Measurements from ENCODE around the gene RAB1A. TPM values are rescaled to one million over a fixed set of nuclear protein-coding genes. Genes with fewer than 3 reads are reported as not detected.
A peak's percentile ranks its signal among the peaks of the same experiment; 100 is the strongest.

RAB1A gene
- total and polyA plus RNA-seq, 9 of the 15 experiments (the other 6 are each of a cell fraction or from before 2014, with no cell fraction given): 43.8 to 163 (median 67.7) TPM

GRCh38 chr2:65129826-65130663 is at the start of gene RAB1A (continued):
- TF ChIP-seq DACH1 (IDR thresholded peaks at IDR 0.05; ENCODE audit: partially characterized antibody) (no peak), USF1 (CRISPR knock-in tag; IDR thresholded peaks at IDR 0.05) (peak; percentile 25; the same call in 1 of the 2 replicates), ZNF124 (CRISPR knock-in tag; IDR thresholded peaks at IDR 0.05) (no peak), FOXP1 (CRISPR knock-in tag; IDR thresholded peaks at IDR 0.05) (peak; percentile 90), NR0B1 (IDR thresholded peaks at IDR 0.05; ENCODE audit: partially characterized antibody) (no peak), HOXB6 (CRISPR knock-in tag; IDR thresholded peaks at IDR 0.05; ENCODE audit: borderline replicate concordance) (no peak), U2AF1 (optimal IDR thresholded peaks at IDR 0.05; ENCODE audit: low read depth, low read length) (no peak), ZBTB8A (IDR thresholded peaks at IDR 0.05; ENCODE audit: partially characterized antibody) (no peak), KDM5B (IDR thresholded peaks at IDR 0.05; ENCODE audit: insufficient replicate concordance, low read depth, low read length) (peak; percentile 25)
- TF ChIP-seq, protein P1, sequence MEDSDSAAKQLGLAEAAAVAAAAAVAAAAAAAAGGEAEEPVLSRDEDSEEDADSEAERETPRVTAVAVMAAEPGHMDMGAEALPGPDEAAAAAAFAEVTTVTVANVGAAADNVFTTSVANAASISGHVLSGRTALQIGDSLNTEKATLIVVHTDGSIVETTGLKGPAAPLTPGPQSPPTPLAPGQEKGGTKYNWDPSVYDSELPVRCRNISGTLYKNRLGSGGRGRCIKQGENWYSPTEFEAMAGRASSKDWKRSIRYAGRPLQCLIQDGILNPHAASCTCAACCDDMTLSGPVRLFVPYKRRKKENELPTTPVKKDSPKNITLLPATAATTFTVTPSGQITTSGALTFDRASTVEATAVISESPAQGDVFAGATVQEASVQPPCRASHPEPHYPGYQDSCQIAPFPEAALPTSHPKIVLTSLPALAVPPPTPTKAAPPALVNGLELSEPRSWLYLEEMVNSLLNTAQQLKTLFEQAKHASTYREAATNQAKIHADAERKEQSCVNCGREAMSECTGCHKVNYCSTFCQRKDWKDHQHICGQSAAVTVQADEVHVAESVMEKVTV (CRISPR knock-in tag; IDR thresholded peaks at IDR 0.05): no peak
- TF ChIP-seq, protein P2, sequence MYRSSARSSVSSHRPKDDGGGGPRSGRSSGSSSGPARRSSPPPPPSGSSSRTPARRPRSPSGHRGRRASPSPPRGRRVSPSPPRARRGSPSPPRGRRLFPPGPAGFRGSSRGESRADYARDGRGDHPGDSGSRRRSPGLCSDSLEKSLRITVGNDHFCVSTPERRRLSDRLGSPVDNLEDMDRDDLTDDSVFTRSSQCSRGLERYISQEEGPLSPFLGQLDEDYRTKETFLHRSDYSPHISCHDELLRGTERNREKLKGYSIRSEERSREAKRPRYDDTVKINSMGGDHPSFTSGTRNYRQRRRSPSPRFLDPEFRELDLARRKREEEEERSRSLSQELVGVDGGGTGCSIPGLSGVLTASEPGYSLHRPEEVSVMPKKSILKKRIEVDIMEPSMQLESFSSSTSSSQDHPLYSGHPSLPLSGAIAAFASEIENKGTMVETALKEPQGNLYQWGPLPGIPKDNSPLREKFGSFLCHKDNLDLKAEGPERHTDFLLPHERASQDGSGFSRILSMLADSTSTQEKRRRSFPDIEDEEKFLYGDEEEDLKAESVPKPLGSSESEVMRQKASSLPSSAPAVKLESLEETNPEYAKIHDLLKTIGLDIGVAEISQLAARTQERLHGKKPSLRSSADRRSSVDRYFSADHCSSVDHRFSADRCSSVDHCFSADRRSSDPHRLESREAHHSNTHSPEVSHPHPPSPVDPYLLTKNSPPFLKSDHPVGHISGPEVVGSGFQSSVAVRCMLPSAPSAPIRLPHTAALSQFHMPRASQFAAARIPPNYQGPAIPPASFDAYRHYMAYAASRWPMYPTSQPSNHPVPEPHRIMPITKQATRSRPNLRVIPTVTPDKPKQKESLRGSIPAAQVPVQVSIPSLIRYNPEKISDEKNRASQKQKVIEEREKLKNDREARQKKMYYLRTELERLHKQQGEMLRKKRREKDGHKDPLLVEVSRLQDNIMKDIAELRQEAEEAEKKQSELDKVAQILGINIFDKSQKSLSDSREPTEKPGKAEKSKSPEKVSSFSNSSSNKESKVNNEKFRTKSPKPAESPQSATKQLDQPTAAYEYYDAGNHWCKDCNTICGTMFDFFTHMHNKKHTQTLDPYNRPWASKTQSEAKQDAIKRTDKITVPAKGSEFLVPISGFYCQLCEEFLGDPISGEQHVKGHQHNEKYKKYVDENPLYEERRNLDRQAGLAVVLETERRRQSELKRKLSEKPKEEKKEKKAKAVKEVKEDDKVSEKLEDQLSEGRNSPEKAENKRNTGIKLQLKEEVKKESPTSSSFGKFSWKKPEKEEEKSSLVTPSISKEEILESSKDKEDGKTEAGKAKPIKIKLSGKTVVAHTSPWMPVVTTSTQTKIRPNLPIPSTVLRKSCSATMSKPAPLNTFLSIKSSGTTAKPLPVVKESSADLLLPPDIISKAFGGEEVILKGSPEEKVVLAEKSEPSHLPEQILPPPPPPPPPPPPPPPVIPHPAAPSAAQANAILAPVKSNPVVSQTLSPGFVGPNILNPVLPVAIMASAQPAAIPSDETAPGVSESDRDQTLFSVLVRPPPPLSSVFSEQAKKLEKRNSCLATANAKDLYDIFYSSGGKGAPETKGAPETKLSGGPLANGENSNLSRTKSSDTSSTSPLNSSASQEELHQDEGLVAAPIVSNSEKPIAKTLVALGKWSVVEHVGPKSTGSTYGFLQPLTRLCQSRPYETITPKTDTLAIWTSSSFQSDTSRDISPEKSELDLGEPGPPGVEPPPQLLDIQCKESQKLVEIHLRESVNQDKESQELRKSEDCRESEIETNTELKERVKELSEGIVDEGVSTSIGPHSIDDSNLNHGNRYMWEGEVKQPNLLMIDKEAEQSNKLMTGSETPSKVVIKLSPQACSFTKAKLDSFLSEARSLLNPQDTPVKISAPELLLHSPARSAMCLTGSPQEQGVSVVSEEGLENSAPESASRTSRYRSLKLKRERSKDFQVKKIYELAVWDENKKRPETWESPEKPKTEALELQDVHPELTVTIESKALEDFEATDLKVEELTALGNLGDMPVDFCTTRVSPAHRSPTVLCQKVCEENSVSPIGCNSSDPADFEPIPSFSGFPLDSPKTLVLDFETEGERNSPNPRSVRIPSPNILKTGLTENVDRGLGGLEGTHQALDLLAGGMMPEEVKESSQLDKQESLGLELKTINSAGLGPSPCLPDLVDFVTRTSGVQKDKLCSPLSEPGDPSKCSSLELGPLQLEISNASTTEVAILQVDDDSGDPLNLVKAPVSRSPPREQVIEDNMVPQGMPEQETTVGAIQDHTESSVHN (IDR thresholded peaks at IDR 0.05; ENCODE audit: borderline replicate concordance in 1 of 2, low read depth in 1 of 2): no peak
- TF ChIP-seq, protein P3, sequence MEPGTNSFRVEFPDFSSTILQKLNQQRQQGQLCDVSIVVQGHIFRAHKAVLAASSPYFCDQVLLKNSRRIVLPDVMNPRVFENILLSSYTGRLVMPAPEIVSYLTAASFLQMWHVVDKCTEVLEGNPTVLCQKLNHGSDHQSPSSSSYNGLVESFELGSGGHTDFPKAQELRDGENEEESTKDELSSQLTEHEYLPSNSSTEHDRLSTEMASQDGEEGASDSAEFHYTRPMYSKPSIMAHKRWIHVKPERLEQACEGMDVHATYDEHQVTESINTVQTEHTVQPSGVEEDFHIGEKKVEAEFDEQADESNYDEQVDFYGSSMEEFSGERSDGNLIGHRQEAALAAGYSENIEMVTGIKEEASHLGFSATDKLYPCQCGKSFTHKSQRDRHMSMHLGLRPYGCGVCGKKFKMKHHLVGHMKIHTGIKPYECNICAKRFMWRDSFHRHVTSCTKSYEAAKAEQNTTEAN (CRISPR knock-in tag; IDR thresholded peaks at IDR 0.05): no peak

All from K562 (cell line).